ENCODE data around the gene TLE5. TPM values are rescaled to one million over a fixed set of nuclear protein-coding genes. Genes with fewer than 3 reads are reported as not detected.

TLE5 gene
- total and polyA plus RNA-seq, 2 donors (not counting 3 experiments of a cell fraction or from before 2014, with no cell fraction given) = 393 to 574 TPM

- FAIRE-seq = no peak
- no peak overlapping the region for H2AFZ ChIP-seq (ENCODE audit: low read depth, low read length)
- TF ChIP-seq POLR2A (IDR thresholded peaks at IDR 0.05; ENCODE audit: low read depth, low read length) (no peak), GATA2 (IDR thresholded peaks at IDR 0.05; ENCODE audit: insufficient read depth, insufficient read length, low read depth, low read length) (no peak), EZH2 (IDR thresholded peaks at IDR 0.05; ENCODE audit: borderline replicate concordance, low read depth, low read length, severe bottlenecking) (no peak), MYC (IDR thresholded peaks at IDR 0.05; ENCODE audit: low read depth, low read length) (no peak), POLR2AphosphoS5 (IDR thresholded peaks at IDR 0.05; ENCODE audit: insufficient read depth, low read depth, low read length) (no peak)
- DNase-seq (ENCODE audit: low read depth, low spot score) = no peak
- dilution Hi-C loops (cut with MboI; ENCODE audit: extremely low pct_ligation_motif_present, low sequenced_read_pairs) (no loop called here), intact Hi-C loops (cut with micrococcal nuclease) (no loop called here)
- no peaks in the 10 kb centered on the region for H3K79me2 ChIP-seq (ENCODE audit: control insufficient read depth, insufficient read depth, low read length)
- H3K9me1 ChIP-seq (replicated peaks; ENCODE audit: control insufficient read depth, extremely low read depth, insufficient read depth, low read length) = no peaks in the 10 kb centered on the region
- no peak overlapping the region for H3K9ac ChIP-seq (replicated peaks; ENCODE audit: extremely low read depth, insufficient read depth, low read length)
- H3K4me1 ChIP-seq (ENCODE audit: control insufficient read depth, extremely low read depth, insufficient read depth, low read length) = no peaks in the 10 kb centered on the region
- no peaks in the 10 kb centered on the region for H3K9me3 ChIP-seq (replicated peaks; ENCODE audit: control insufficient read depth, insufficient read depth, low read length)
- no peak overlapping the region for H3K27ac ChIP-seq (ENCODE audit: insufficient read depth, low read depth, low read length)
- H3K4me2 ChIP-seq (ENCODE audit: insufficient read depth, low read length) = no peak overlapping the region
- ChIA-PET POLR2A (interaction anchor here (0.6 kb wide), 2 partner anchors 32 to 81 kb away, joined by 3 to 5 read pairs; no protein-coding TSS in a partner anchor), CTCF (interaction anchor here (0.6 to 1.6 kb wide), 6 partner anchors 9 to 99 kb away, joined by 3 to 10 read pairs (median 4); no protein-coding TSS in a partner anchor)
- no TSS peak for BruUV-seq (replicated peaks)
- H4K20me1 ChIP-seq (replicated peaks; ENCODE audit: control insufficient read depth, extremely low read depth, insufficient read depth, low read length) = no peaks in the 10 kb centered on the region
- H3K36me3 ChIP-seq (ENCODE audit: control insufficient read depth in 2 of 2, extremely low read depth in 1 of 2, insufficient read depth in 2 of 2, low read length in 2 of 2) = peaks cover 0 to 18% of the 10 kb centered on the region in 2 experiments
- H3K27me3 ChIP-seq (ENCODE audit: control insufficient read depth in 2 of 2, insufficient read depth in 2 of 2, low read length in 2 of 2) = no peaks in the 10 kb centered on the region
- H3K4me3 ChIP-seq (replicated peaks in 1 of 3; ENCODE audit: insufficient read depth in 1 of 3, low read depth in 1 of 3, low read length in 3 of 3) = no peak overlapping the region
Measured at GRCh38 chr19:3004522-3004921, 57.8 kb downstream of the TLE5 start.

GRCh38 chr19:3003046-3003445, 59.2 kb downstream of the TLE5 start:
- Histone ChIP-seq H3K79me2 (ENCODE audit: control insufficient read depth, insufficient read depth, low read length) (no peaks in the 10 kb centered on the region), H3K27me3 (ENCODE audit: control insufficient read depth in 2 of 2, insufficient read depth in 2 of 2, low read length in 2 of 2) (no peaks in the 10 kb centered on the region), H3K4me2 (ENCODE audit: insufficient read depth, low read length) (no peak overlapping the region), H3K9ac (replicated peaks; ENCODE audit: extremely low read depth, insufficient read depth, low read length) (no peak overlapping the region), H3K9me1 (replicated peaks; ENCODE audit: control insufficient read depth, extremely low read depth, insufficient read depth, low read length) (no peaks in the 10 kb centered on the region), H2AFZ (ENCODE audit: low read depth, low read length) (no peak overlapping the region), H3K27ac (ENCODE audit: insufficient read depth, low read depth, low read length) (no peak overlapping the region), H3K9me3 (replicated peaks; ENCODE audit: control insufficient read depth, insufficient read depth, low read length) (no peaks in the 10 kb centered on the region), H3K4me3 (replicated peaks in 1 of 3; ENCODE audit: insufficient read depth in 1 of 3, low read depth in 1 of 3, low read length in 3 of 3) (no peak overlapping the region), H3K4me1 (ENCODE audit: control insufficient read depth, extremely low read depth, insufficient read depth, low read length) (no peaks in the 10 kb centered on the region), H3K36me3 (ENCODE audit: control insufficient read depth in 2 of 2, extremely low read depth in 1 of 2, insufficient read depth in 2 of 2, low read length in 2 of 2) (peaks cover 0 to 19% of the 10 kb centered on the region in 2 experiments), H4K20me1 (replicated peaks; ENCODE audit: control insufficient read depth, extremely low read depth, insufficient read depth, low read length) (no peaks in the 10 kb centered on the region)
- TF ChIP-seq GATA2 (IDR thresholded peaks at IDR 0.05; ENCODE audit: insufficient read depth, insufficient read length, low read depth, low read length) (no peak), EZH2 (IDR thresholded peaks at IDR 0.05; ENCODE audit: borderline replicate concordance, low read depth, low read length, severe bottlenecking) (no peak), FOS (IDR thresholded peaks at IDR 0.05; ENCODE audit: borderline replicate concordance, insufficient read depth, low read length) (no peak), POLR2AphosphoS5 (IDR thresholded peaks at IDR 0.05; ENCODE audit: insufficient read depth, low read depth, low read length) (no peak), POLR2A (IDR thresholded peaks at IDR 0.05; ENCODE audit: low read depth, low read length) (no peak)
- ChIA-PET POLR2A (no interaction called here), CTCF (no interaction called here)
- FAIRE-seq (no peak), DNase-seq (ENCODE audit: low read depth, low spot score) (no peak)
- BruUV-seq (replicated peaks) = no TSS peak
- dilution Hi-C loops (cut with MboI; ENCODE audit: extremely low pct_ligation_motif_present, low sequenced_read_pairs) (no loop called here), intact Hi-C loops (cut with micrococcal nuclease) (no loop called here)

Other genes starting within 250 kb of the TLE5 start
- 1.6 and 1.8 TPM in 2 replicates for gene ZNF554, start 242.6 kb downstream of the TLE5 start, total RNA-seq
- gene ZNF554, start 242.6 kb downstream of the TLE5 start, polyA plus RNA-seq = 1.0 and 1.2 TPM in 2 replicates
- 4.7 and 5.4 TPM in 2 replicates for gene ZNF555, start 221.0 kb downstream of the TLE5 start, total RNA-seq
- 1.2 and 1.6 TPM in 2 replicates for gene ZNF555, start 221.0 kb downstream of the TLE5 start, polyA plus RNA-seq
- not detected in 2 replicates for gene ZNF556, start 195.2 kb downstream of the TLE5 start, total RNA-seq
- 0.01 TPM in 1 of 2 replicates, not detected in the other for gene ZNF556, start 195.2 kb downstream of the TLE5 start, polyA plus RNA-seq
- gene ZNF57, start 161.6 kb downstream of the TLE5 start, total RNA-seq = 3.4 and 3.6 TPM in 2 replicates
- gene ZNF57, start 161.6 kb downstream of the TLE5 start, polyA plus RNA-seq = 2.0 TPM in 2 replicates
- 5.9 and 7.0 TPM in 2 replicates for gene ZNF77, start 117.5 kb downstream of the TLE5 start, total RNA-seq
- gene ZNF77, start 117.5 kb downstream of the TLE5 start, polyA plus RNA-seq = 7.7 and 10.2 TPM in 2 replicates
- 1.9 and 2.0 TPM in 2 replicates for gene TLE6, start 84.9 kb downstream of the TLE5 start, total RNA-seq
- gene TLE6, start 84.9 kb downstream of the TLE5 start, polyA plus RNA-seq = 1.6 and 2.1 TPM in 2 replicates
- gene TLE2, start 33.2 kb downstream of the TLE5 start, total RNA-seq = 38.8 and 42.5 TPM in 2 replicates
- gene TLE2, start 33.2 kb downstream of the TLE5 start, polyA plus RNA-seq = 32.0 and 38.3 TPM in 2 replicates
- 76.8 and 78.1 TPM in 2 replicates for gene GNA11, start 31.9 kb upstream of the TLE5 start, total RNA-seq
- gene GNA11, start 31.9 kb upstream of the TLE5 start, polyA plus RNA-seq = 34.7 and 35.1 TPM in 2 replicates
- not detected in 2 replicates for gene GNA15, start 73.5 kb upstream of the TLE5 start, total RNA-seq
- gene GNA15, start 73.5 kb upstream of the TLE5 start, polyA plus RNA-seq = 0.10 and 0.17 TPM in 2 replicates
- gene S1PR4, start 116.3 kb upstream of the TLE5 start, total RNA-seq = 1.7 and 2.2 TPM in 2 replicates
- gene S1PR4, start 116.3 kb upstream of the TLE5 start, polyA plus RNA-seq = 2.5 and 2.8 TPM in 2 replicates
- gene NCLN, start 123.4 kb upstream of the TLE5 start, total RNA-seq = 96.2 and 102 TPM in 2 replicates
- 97.2 and 112 TPM in 2 replicates for gene NCLN, start 123.4 kb upstream of the TLE5 start, polyA plus RNA-seq
- not detected in 2 replicates for gene CELF5, start 162.2 kb upstream of the TLE5 start, total RNA-seq
- not detected in 2 replicates for gene CELF5, start 162.2 kb upstream of the TLE5 start, polyA plus RNA-seq

All from endothelial cell of umbilical vein (primary cell).